NCI-H2107 treated with DMSO at 0.1 percent for 48 hours (cell line): ENCODE data around the gene SRP9.
"Not testable (repeated sequence)": the region's sequence is repeated elsewhere in the genome, so short reads cannot be mapped to it uniquely, and the experiment has no call there.

Experiments used
- DNase-seq: peaks from one replicate; lab custom pipeline; 2025; ENCODE audit not compliant: unreplicated experiment; lab: John Stamatoyannopoulos, UW

The SRP9 gene

DNA sequence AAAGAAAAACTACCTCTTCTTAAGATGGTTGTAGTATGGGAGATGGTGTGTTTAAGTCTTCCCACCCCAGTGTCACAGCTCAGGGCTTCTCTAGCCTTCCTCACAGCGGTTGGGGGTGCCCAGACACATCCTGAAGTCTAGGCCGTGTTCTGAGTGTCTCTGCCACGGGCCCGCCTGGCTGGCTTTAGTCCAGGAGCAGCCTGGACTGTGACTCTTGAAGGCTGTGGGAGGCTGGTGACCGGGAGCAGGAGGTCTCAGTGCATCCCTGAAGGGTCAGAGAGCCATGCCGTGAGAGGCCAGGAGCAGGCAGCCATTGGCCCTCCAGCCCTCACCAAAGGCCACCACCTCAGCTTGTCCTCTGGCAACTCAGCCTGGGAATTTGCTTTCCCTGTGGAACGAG lies 36.8 kb downstream of the SRP9 start:
- no peak for DNase-seq

DNA sequence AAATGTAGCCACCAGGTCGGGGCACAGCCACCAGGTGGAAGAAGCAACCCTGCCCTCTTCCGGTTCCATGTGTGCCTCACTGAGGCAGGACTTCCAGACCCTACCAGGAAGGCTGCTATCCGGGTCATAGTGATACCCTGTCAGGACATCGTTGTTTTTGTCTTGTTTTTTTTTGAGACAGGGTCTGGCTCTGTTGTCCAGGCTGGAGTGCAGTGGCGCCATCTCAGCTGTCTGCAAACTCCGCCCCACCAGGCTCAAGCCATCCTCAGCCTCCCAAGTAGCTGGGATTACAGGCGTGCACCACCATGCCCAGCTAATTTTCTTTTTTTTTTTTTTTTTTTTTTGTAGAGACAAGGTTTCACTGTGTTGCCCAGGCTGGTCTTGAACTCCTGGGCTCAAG lies 37.5 kb downstream of the SRP9 start:
- not testable (repeated sequence) for DNase-seq

DNA sequence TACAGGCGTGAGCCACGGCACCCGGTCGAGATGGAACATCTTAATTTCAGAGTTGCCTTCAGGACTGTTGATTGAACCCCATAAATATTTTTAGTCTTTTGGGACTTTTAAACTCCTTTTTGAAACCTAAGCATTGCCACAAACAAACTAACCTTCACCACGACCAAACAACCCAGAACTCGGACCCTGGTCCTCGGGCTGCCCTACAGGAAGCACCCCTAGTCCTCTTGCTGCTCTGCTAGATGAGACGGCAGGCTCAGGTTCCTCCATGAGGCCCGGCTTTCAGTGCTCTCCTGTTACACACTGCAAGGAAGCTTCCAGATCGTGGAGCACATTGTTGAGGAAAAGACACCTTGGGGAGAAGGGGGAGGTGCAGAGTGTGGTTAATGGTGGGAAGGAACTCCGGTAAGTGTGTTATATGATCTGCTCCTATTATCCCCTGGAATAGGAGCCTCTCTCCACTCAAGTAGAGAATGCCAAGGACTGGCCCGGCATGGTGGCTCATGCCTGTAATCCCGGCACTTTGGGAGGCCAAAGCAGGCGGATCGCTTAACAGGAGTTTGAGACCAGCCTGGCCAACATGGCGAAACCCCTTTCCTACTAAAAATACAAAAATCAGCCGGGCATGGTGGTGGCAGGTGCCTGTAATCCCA lies 38.0 kb downstream of the SRP9 start:
- DNase-seq = peak; percentile 98

DNA sequence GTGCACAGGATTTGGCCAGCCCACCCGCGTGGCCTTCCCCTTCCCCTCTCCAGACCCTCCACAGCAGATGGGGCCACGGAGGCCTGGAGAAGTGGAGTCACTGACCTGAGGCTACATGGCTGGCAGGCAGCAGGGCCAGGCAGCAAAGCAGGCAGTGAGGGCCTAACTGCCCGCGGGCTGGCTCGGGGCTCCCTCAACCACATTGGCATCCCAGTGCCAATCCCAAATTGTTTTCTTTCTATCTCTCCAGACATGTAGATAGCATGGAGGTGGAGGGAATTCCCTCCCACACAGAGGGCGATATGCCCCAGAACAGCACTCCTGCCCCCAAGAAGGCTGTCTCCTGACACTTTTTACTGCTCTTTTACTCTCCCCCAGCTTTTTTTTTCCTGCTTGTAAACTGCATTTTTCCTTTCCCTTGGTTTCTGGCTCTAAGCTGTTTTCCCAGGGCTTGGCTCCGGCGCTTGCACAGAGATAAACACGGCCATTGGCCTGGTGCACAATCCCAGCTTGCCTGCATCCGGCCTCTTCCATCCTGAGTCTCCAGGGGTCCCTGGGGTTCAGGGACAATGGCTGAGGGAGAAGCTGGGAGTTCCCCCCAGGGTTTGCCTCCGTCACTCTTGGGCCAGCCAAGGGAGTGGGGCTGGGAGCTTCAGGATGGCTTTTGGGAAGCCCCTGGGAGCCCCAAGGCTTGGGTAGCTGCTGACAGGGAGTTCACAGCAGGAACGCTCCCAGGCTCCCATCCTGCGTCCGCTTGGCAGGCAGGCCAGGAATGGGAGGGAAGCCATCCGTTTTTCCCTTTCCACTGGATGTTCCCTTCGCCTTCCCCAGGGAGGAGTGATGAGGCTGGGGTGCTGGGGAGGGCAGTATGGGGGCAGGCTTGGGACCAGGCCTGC lies 39.3 kb downstream of the SRP9 start:
- no peak for DNase-seq

DNA sequence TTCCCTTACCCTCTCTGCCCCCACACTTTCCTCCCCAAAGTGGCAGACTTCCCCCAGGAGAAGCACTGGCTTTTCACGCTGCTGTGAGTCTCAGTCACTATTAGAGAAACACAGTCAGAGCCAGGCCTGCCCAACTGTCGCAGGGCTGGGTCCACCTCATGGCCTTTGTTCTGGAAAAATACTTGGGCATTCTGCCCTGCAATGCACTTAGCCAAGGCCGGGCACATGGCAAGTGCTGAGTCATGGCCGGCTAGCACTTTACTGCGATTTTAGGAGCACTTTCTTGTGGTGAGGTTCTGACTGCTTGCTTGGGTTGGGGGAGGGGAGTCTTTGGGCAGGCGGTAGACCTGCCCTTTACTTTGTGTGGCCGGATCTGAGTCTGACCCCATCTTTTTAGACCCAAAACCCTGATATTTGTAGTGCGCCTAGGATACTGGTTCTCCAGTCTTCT lies 40.0 kb downstream of the SRP9 start:
- DNase-seq = peak; percentile 56

DNA sequence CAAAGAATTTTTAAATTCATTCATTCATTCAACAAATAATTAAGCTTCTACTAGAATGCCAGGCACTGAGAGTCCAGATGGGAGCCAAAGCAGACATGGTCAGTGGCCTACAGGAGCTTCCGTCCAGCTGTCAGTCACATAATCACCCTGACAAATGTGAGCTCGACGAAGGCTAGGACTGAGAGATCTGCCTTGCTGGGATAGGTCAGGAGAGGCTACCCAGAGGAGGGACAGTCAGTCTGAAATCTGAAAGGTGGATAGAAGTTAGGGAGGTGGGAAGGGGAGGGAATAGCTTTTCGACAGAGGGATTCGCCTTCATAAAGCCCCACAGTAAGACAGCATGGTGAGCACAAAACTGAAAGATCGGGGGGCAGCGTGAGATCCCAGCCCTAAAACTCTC lies 40.6 kb downstream of the SRP9 start:
- DNase-seq = no peak

DNA sequence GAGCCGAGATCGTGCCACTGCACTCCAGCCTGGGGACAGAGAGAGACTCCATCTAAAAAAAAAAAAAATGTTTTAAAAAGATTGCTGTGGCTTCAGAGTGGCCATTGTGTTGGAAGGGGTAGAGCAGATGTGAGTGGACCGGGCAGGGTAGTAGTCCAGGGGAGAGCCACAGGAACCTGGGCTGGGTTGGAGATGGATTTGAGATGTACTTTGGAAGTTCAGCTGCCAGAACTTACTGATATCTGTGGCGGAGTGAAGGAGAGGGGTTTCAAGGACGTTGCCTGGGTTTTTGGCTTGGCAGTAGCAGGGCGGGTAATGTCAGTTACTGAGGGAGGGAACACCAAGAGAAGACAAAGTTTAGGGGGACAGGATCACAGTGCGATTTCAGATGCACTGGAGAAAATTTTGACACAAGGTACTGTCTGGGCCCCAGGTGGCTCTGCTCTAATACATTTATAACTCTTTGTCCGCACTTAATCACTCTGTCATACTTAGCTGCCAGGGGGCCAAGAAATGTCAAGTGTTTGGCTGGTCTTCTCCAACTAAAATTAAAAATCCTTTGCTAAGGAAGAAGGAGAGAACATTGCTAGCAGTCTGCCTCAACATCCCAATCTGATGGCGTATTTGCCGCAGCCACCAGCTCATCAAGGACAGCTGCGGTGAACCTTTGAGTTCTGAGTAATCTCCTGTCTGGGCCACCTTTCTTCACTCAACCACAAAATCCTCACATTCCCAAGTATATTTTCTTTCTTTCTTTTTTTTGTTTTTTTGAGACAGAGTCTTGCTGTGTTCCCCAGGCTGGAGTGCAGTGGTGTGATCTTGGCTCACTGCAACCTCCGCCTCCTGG lies 41.9 kb downstream of the SRP9 start:
- no peak for DNase-seq

DNA sequence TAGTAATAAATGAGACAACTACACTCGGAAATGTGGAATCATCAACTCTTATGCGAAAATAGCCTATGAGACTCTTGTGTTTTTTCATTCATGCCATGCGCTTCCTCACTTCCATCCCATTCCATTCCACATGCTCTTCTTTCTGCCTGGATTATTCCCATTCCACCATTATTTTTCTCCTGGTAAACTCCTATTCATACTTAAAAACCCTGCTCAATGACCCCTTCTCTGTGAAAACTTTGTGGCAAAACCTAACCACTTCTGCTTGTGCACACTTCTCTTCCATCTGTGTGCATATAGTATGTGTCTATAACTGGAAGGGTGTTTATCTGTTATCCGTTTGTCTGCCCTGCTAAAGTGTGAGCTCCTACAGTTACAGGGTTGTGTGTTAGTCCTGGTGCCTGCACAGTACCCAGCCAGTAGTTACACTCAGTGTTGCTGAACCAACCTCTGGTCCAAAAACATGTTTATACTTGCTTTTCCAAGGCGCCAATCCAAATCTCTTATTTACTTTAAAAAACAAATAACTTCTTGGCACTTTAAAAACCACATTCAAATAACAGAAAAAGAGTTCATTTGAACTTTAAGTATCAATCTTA lies 43.0 kb downstream of the SRP9 start:
- DNase-seq = no peak

DNA sequence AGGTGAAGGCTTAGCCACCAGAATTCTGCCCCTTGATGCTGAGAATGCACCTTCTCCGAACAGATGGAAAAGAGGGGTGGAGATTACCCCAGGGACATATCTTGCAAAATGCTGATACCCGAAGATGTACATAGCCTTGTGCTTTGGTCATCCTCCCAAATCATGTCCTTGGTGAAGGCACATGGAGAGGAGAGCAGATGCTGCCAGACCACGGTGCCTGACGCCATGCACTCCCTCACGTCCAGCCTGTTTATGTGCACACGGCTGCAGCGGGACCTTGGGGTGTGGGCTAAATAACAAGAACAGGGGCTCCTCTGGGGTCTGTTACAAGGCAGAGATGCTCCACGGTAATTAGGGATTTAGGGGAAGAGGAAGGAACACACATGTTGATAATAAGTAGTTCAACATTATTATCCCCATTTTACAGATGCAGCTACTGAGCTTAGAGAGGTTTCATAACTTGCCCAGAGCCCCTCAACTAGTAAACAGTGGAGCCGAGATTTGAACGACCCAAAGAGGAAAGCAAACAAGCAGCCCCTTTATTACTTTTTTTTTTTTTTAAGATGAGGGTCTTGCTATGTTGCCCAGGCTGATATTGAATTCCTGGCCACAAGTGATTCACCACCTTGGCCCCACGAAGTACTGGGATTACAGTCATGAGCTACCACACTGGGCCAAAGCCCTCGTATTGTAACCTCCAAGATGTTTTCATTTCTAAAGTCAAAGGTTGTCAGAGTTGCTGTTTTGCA lies 45.2 kb downstream of the SRP9 start:
- DNase-seq = no peak

DNA sequence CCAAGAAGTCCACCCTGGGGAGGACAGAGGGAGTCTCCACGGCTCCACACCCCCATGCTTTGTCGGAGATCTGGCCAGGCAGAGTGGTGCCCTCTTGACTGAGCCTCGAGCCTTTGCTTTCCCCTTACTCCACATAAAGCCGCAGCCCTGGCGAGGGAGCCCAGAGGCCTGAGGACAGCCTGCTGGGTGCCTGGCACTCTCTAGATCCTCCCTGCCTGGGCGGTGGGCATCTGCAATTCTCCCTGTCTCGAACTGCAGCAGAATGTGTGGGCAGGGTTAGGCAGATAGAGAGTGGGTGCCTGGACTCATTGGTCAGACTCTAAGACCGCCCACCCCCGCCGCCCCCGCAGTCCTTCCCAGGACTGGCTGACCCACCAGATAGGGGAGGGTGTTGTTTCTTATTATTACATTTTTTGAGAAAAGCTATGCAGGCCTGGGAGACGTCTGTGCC lies 46.2 kb downstream of the SRP9 start:
- peak; percentile 60 for DNase-seq

DNA sequence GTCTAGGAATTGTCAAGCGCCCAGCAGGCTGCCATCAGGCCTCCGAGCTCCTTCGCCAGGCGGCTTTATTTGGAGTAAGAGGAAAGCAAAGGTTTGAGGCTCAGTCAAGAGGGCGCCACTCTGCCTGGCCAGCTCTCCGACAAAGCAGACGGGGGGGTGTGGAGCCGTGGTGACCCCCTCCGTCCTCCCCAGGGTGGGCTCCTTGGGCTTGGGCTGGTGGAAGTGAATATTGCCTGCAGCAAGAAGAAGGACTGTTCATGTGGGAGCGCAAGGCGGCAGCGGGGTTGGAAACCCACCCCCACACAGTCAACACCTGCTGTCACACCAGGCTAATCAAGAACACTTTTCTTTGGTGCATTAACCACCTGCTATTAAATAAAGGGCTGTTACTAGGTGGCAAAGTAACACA lies 46.9 kb downstream of the SRP9 start:
- DNase-seq = peak; percentile 96

DNA sequence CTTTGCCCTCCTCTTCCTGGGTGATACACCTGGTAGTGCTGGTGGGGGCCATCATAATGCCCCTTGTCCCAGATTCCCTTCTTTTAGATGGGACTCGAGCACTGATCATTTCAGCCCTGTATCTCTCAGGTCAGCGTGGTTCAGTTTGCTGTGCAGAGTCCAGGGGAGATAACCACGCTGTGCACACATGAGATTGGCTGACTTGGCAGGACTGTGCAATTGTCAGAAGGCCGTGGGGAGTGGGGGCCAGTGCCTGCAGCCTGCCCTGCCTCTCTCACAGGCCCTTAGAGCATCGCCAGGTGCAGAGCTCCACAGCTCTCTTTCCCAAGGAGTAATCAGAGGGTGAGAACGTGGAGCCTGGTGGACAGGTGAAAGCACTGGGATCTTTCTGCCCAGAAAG lies 47.5 kb downstream of the SRP9 start:
- peak; percentile 96 for DNase-seq

DNA sequence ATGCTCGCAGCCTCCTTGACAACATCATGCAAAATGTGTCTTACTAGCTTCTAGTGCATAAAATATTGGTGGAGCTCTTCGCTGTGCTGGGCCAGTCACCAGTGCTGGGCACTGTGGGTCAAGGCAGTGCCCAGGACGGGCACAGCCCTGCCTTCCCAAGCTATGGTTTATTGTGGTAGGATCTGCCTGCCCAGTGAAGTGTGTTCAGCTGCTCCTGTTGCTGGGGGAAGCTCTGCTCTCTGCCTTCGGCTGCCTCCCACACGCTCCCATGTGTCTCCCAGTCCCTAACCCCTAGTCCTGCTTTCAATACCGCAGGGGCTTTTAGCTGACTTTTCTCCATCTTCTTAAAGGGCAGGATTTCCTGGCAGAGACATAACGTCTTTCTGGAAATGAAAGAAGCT lies 48.0 kb downstream of the SRP9 start:
- DNase-seq = peak; percentile 66

DNA sequence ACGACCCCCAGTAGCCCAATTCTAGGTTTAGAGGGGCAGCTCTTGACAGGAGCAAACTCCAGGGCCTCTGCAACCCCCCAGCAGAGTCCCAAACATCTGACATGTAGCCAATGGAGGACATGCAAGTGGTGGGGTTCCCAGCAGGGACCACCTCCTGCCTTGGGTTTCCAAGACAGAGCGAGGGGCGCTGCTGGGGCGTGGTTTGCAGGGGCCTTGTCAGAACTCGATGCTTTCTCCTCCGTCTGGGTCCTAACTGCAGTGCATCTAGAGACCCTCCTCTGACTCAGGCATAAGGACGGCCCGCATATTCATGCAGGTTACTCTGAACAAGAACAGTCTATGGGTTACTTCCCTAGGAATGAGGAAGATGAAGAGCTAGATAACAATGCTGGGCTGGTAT lies 49.5 kb downstream of the SRP9 start:
- no peak for DNase-seq

DNA sequence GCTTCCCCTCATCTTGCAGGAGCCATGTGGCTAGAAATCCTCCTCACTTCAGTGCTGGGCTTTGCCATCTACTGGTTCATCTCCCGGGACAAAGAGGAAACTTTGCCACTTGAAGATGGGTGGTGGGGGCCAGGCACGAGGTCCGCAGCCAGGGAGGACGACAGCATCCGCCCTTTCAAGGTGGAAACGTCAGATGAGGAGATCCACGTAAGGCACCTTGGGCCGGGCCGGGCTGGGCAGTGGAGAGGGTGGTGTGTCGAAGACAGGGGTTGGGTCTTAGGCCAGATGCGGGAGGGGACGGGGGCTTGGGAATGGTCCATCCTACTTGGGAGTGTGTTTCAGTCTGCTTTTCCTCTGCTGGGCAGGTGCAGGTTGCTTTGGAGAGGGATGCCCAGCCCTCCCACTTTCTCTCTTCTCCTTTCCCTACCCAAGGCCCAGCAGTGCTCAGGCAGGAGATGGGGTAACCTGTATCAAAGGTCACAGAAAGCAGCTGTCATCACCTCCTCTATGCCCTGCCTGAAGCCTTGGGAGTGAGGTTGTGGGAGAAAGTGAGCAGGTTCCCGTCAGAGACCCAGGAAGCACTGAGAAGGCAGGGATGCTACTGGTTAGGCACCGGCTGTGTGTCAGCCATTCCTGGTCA lies 51.2 kb downstream of the SRP9 start:
- no peak for DNase-seq

DNA sequence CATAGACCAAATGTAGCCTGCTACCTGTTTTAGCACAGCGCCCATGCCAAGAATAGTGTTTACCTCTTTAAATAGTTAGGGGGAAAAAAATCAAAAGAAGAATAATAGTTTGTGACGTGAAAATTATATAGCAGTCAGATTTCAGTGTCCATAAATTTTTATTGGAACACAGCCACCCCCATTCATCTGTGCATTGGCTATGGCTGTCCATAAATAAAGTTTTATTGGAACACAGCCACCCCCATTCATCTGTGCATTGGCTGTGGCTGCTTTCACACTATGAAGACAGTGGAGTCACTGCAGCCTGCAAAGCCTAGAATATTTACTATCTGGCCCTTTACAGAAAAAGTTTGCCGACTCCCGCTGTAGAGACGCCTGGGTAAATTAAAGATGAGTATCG lies 53.2 kb downstream of the SRP9 start:
- DNase-seq = no peak

DNA sequence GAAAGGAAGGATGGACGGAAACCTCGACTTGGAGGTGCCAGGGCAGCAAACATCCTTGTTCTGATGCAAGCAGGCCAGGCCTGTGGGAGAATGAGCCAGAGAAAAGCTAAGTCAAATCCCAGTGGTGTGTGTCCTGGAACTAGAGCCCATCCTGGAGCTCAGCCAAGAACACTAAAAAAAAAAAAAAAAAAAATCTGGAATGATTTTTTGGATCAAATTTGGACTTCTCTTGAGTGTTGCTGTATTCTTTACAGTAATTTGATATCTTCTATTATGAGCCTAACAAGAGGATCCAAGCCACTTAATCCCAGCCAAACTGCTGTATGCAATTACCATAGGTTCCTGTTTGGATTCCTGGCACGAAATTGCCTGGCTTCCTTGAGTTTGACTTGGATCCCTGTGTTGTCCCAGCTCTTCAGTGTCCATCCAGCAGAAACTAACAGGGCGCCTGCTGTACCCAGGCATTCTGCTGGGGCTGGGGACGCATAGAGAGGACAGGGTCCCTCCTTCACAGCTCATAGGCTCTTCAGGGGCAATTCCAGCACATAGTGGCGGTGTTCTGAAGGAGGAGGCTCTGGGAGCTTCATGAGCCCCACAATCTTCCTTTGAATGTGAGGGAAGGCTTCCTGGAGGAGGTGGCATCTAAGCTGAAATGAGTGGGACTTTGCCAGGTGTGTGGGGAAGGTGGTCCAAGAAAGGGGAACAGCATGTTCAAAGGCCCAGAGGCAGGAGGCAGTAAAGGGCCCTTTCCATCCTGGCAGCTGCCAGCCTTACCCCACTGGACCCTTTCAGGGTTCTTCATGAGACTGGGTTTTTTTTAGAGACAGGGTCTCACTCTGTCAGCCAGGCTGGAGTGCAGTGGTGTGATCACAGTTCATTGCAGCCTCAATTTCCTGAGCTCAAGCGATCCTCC lies 57.0 kb downstream of the SRP9 start:
- peak; percentile 85 for DNase-seq

DNA sequence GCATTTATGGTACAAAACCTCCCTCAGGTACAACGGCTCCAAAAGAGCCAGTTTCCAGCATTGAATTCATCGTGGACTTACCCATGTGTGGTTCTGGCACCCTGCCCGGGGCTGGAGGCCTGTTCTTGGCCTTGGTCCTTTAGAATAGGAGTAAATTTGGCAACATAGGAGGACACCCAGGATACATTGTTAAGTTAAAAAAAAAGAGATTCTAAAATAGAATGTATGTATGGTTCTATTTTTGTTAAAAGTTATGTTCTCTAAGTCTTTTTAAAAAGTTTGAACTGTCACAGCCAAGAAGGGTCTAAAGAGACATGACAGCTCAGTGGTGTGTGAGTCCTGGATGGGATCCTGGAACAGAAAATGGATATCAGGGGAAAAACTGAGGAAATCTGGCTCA lies 58.2 kb downstream of the SRP9 start:
- no peak for DNase-seq

DNA sequence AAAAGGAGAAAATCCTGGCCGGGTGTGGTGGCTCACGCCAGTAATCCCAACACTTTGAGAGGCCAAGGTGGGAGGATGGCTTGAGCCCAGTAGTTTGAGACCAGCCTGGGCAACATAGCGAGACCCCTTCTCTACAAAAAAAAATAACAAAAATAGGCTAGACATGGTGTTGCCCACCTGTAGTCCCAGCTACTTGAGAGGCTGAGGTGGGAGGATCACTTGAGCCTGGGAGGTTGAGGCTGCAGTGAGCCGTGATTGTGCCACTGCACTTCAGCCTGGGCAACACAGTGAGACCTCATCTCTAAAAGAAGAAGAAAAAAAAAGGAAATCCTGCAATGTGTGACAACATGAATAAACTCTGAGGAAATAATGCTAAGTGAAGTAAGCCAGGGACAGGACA lies 58.7 kb downstream of the SRP9 start:
- DNase-seq = not testable (repeated sequence)
